ENCODE results near the gene DOCK4.

- TF ChIP-seq EP300 (IDR thresholded peaks at IDR 0.05) (no peak), CTCF (IDR thresholded peaks at IDR 0.05) (no peak), POLR2A (IDR thresholded peaks at IDR 0.05) (no peak), POLR2AphosphoS5 (IDR thresholded peaks at IDR 0.05) (no peak)
Measured at GRCh38 chr7:112225006-112225405, 18.8 kb upstream of the DOCK4 start.
